ENCODE data around the gene GDPD4. TPM values are rescaled to one million over a fixed set of nuclear protein-coding genes. Genes with fewer than 3 reads are reported as not detected.
A peak's percentile ranks its signal among the peaks of the same experiment; 100 is the strongest.

The GDPD4 gene
- total RNA-seq, 1 experiment from 2014 or later = not detected

DNA sequence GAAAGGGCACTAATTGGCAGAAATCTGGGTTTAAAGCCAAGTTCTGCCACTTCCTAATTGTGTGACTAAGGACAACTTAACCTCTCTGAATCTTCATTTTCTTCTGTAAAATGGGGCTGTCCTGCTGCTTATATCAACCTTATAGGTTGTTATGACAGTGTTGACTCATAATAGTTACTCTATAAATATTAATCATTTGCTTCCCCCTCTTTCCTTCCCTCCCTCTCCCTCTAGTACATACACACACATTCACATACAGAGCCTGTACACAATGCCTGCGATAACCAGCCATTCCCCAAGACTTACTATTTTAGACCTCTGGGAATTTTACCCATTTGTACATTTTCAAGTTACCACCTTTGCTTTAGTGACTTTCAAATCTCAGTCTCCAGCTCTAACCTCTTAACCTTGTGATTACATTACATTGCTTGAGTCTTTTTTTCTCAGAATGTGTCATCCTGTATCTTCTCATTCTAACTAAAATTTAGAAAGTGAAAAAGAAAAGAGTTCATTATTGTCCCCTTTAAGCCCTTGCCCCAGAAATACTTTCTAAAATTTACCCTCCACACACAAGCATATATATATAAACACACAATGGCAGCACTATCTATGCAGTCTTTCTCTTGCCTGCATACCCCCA is 31.9 kb downstream of the GDPD4 start:
- Histone ChIP-seq H3K9me3 (ENCODE audit: low read depth, low read length, poor library complexity, severe bottlenecking) (no peaks in the 10 kb centered on the region), H3K27me3 (replicated peaks; ENCODE audit: insufficient read depth, low read depth, low read length, poor library complexity) (no peaks in the 10 kb centered on the region), H3K4me3 (ENCODE audit: low read depth, low read length, poor library complexity, severe bottlenecking) (no peak overlapping the region), H3K27ac (ENCODE audit: low read depth, low read length, poor library complexity, severe bottlenecking) (no peak overlapping the region), H3K4me1 (ENCODE audit: insufficient read depth, low read length, poor library complexity, severe bottlenecking) (no peaks in the 10 kb centered on the region), H3K36me3 (ENCODE audit: insufficient read depth, low read length, poor library complexity, severe bottlenecking) (no peaks in the 10 kb centered on the region)
- ChIA-PET POLR2A (ENCODE audit: low non-redundant PET) (no interaction called here), CTCF (no interaction called here)
- intact Hi-C loops (cut with micrococcal nuclease; ENCODE audit: unreplicated experiment) = no loop called here
- DNase-seq (ENCODE audit: low spot score) = peak; percentile 9
- no TSS peak for BruUV-seq (replicated peaks)
- no peak for TF ChIP-seq EZH2 (IDR thresholded peaks at IDR 0.05; ENCODE audit: borderline replicate concordance, low read depth, low read length, poor library complexity, severe bottlenecking)
- TF ChIP-seq, protein P1, sequence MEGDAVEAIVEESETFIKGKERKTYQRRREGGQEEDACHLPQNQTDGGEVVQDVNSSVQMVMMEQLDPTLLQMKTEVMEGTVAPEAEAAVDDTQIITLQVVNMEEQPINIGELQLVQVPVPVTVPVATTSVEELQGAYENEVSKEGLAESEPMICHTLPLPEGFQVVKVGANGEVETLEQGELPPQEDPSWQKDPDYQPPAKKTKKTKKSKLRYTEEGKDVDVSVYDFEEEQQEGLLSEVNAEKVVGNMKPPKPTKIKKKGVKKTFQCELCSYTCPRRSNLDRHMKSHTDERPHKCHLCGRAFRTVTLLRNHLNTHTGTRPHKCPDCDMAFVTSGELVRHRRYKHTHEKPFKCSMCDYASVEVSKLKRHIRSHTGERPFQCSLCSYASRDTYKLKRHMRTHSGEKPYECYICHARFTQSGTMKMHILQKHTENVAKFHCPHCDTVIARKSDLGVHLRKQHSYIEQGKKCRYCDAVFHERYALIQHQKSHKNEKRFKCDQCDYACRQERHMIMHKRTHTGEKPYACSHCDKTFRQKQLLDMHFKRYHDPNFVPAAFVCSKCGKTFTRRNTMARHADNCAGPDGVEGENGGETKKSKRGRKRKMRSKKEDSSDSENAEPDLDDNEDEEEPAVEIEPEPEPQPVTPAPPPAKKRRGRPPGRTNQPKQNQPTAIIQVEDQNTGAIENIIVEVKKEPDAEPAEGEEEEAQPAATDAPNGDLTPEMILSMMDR (conservative IDR thresholded peaks at IDR 0.05; ENCODE audit: low read depth, low read length) = no peak

GRCh38 chr11:77267962-77268361 is 33.5 kb downstream of the GDPD4 start:
- CTCF ChIA-PET = no interaction called here
- DNase-seq (ENCODE audit: low spot score) = no peak
- BruUV-seq (replicated peaks) = no TSS peak

DNA sequence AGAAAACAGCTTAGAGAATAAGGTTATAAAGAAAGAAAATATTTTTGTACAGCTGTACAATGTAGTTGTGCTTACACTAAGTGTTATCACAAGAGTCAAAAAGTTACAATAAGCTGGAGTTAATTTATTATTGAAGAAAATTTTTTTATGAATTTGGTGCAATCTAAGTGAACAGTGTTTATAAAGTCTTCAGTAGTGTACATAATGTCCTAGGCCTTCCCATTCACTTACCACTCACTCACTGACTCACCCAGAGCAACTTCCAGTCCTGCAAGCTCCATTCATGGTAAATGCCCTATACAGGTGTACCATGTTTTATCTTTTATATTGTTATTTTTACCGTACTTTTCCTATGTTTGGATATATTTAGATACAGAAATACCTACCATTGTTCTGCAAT is 34.7 kb downstream of the GDPD4 start:
- no peak overlapping the region for H3K27ac ChIP-seq (ENCODE audit: low read depth, low read length, poor library complexity, severe bottlenecking)
- ChIA-PET CTCF (no interaction called here), POLR2A (ENCODE audit: low non-redundant PET) (interaction anchor here (0.6 kb wide), 1 partner anchor 837 kb away, joined by 4 read pairs; no protein-coding TSS in a partner anchor)
- no peaks in the 10 kb centered on the region for H3K27me3 ChIP-seq (replicated peaks; ENCODE audit: insufficient read depth, low read depth, low read length, poor library complexity)
- H3K36me3 ChIP-seq (ENCODE audit: insufficient read depth, low read length, poor library complexity, severe bottlenecking) = no peaks in the 10 kb centered on the region
- intact Hi-C loops (cut with micrococcal nuclease; ENCODE audit: unreplicated experiment) = no loop called here
- no peak for TF ChIP-seq EZH2 (IDR thresholded peaks at IDR 0.05; ENCODE audit: borderline replicate concordance, low read depth, low read length, poor library complexity, severe bottlenecking)
- TF ChIP-seq, protein P1 (conservative IDR thresholded peaks at IDR 0.05; ENCODE audit: low read depth, low read length) = no peak
- BruUV-seq (replicated peaks) = no TSS peak
- no peak overlapping the region for H3K4me3 ChIP-seq (ENCODE audit: low read depth, low read length, poor library complexity, severe bottlenecking)
- H3K4me1 ChIP-seq (ENCODE audit: insufficient read depth, low read length, poor library complexity, severe bottlenecking) = no peaks in the 10 kb centered on the region
- no peak for DNase-seq (ENCODE audit: low spot score)
- H3K9me3 ChIP-seq (ENCODE audit: low read depth, low read length, poor library complexity, severe bottlenecking) = no peaks in the 10 kb centered on the region

More at GRCh38 chr11:77267962-77268361, 33.5 kb downstream of the GDPD4 start:
- Histone ChIP-seq H3K27ac (ENCODE audit: low read depth, low read length, poor library complexity, severe bottlenecking) (no peak overlapping the region), H3K4me1 (ENCODE audit: insufficient read depth, low read length, poor library complexity, severe bottlenecking) (no peaks in the 10 kb centered on the region), H3K36me3 (ENCODE audit: insufficient read depth, low read length, poor library complexity, severe bottlenecking) (no peaks in the 10 kb centered on the region), H3K4me3 (ENCODE audit: low read depth, low read length, poor library complexity, severe bottlenecking) (no peak overlapping the region), H3K9me3 (ENCODE audit: low read depth, low read length, poor library complexity, severe bottlenecking) (no peaks in the 10 kb centered on the region), H3K27me3 (replicated peaks; ENCODE audit: insufficient read depth, low read depth, low read length, poor library complexity) (no peaks in the 10 kb centered on the region)
- TF ChIP-seq, protein P1 (conservative IDR thresholded peaks at IDR 0.05; ENCODE audit: low read depth, low read length) = no peak
- TF ChIP-seq EZH2 (IDR thresholded peaks at IDR 0.05; ENCODE audit: borderline replicate concordance, low read depth, low read length, poor library complexity, severe bottlenecking) = no peak
- intact Hi-C loops (cut with micrococcal nuclease; ENCODE audit: unreplicated experiment) = no loop called here
- POLR2A ChIA-PET (ENCODE audit: low non-redundant PET) = no interaction called here
